ENCODE measurements around the gene SOSTDC1.

- TF ChIP-seq PATZ1 (CRISPR knock-in tag; IDR thresholded peaks at IDR 0.05; ENCODE audit: borderline replicate concordance), result no peak
- TF ChIP-seq ZFP30 (CRISPR knock-in tag; IDR thresholded peaks at IDR 0.05), result no peak
- no peak for TF ChIP-seq ARNTL (CRISPR knock-in tag; IDR thresholded peaks at IDR 0.05; ENCODE audit: borderline replicate concordance, low read depth)
- TF ChIP-seq ZFP3 (CRISPR knock-in tag; IDR thresholded peaks at IDR 0.05), result no peak
- no peak for TF ChIP-seq OSR1 (CRISPR knock-in tag; IDR thresholded peaks at IDR 0.05)
- TF ChIP-seq ZNF8 (CRISPR knock-in tag; IDR thresholded peaks at IDR 0.05), result no peak
- TF ChIP-seq TOX (CRISPR knock-in tag; IDR thresholded peaks at IDR 0.05; ENCODE audit: borderline replicate concordance), result no peak
- no peak for TF ChIP-seq TCF4 (CRISPR knock-in tag; IDR thresholded peaks at IDR 0.05; ENCODE audit: borderline replicate concordance)
- no peak for TF ChIP-seq GLIS3 (CRISPR knock-in tag; IDR thresholded peaks at IDR 0.05)
These were observed 43.5 kb downstream of the SOSTDC1 start for GRCh38 chr7:16422103-16422435.
